GM23248 (cell line): ENCODE data around the gene IP6K1.

Experiments
- EZH2 ChIP-seq: fragments of 200-600 bp; sonication (generic); IDR thresholded peaks from 2 replicates; pipeline ENCODE4 v1.6.1; 2018; ENCODE audit warnings: antibody characterized with exemption, mild to moderate bottlenecking; ENCODE audit not compliant: insufficient read depth, poor library complexity, severe bottlenecking
- EZH2phosphoT487 ChIP-seq: fragments of 200-600 bp; sonication (generic); IDR thresholded peaks from 2 replicates; pipeline ENCODE4 v1.6.1; 2018; ENCODE audit warnings: antibody characterized with exemption, moderate library complexity, mild to moderate bottlenecking, low read depth; ENCODE audit not compliant: insufficient read depth

DNA sequence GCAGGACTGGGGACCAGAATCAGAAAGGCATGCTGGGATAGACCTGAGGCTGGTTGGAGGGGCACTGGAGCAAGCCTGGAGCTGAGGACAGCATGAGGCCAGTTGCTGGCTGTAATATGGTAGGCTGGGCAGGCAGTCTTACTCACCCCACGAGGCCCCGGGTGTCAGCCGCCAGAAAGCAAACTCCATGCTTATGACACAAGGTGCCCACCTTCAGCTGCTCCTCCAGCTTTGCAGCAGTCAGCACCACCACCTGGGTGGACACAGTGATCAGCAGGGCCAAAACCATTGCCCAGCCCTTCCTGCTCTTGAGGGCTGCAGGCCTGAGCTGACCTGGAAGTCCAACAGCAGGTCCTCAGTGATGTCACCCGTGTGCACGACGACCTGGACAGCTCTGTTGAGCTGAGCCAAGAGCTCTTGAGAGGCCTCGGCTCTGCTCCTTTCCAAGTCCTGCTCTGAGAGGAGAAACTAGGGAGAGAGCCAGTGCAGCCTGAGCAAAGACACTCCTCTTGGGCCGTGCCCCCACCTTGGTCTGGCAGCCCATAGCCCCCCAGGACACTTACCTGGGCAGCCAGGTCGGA lies 26.7 kb upstream of the IP6K1 start:
- no peak for TF ChIP-seq EZH2
- no peak for TF ChIP-seq EZH2phosphoT487
